DND-41 (cell line): ENCODE results near the gene CEL.

Experiments used
- EZH2 ChIP-seq: IDR thresholded peaks from 3 replicates; pipeline ENCODE4 v1.6.1; 2012; ENCODE audit warnings: borderline replicate concordance, low read depth, mild to moderate bottlenecking, moderate library complexity, low read length, inconsistent platforms; ENCODE audit not compliant: severe bottlenecking
- TF ChIP-seq, protein P1 (sequence below): IDR thresholded peaks from 2 replicates; pipeline ENCODE4 v1.5.1; 2012; ENCODE audit warnings: borderline replicate concordance, low read length, moderate library complexity, mild to moderate bottlenecking; ENCODE audit not compliant: poor library complexity, severe bottlenecking; ENCODE audit errors: extremely low read depth

DNA sequence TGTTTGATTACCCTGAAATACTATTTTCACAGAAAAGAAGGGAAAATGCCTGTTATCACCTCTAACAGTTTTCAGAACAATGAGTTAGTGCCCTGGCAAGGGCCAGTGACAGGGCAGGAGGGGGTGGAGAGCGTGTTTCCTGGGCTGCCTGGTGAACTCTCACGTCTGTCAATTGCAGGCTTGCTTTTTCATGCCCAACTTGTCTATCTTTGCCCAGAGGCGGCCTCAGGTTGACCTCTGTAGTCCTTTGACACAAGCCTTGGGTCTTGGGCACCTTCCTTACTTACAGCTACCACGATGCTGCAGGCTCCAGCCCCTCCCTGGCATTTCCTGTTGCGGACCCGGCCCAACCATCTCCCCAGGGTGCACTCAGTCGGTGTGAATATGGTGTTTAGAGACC is 2.2 kb upstream of the CEL start:
- TF ChIP-seq EZH2, result no peak
- TF ChIP-seq, protein P1, sequence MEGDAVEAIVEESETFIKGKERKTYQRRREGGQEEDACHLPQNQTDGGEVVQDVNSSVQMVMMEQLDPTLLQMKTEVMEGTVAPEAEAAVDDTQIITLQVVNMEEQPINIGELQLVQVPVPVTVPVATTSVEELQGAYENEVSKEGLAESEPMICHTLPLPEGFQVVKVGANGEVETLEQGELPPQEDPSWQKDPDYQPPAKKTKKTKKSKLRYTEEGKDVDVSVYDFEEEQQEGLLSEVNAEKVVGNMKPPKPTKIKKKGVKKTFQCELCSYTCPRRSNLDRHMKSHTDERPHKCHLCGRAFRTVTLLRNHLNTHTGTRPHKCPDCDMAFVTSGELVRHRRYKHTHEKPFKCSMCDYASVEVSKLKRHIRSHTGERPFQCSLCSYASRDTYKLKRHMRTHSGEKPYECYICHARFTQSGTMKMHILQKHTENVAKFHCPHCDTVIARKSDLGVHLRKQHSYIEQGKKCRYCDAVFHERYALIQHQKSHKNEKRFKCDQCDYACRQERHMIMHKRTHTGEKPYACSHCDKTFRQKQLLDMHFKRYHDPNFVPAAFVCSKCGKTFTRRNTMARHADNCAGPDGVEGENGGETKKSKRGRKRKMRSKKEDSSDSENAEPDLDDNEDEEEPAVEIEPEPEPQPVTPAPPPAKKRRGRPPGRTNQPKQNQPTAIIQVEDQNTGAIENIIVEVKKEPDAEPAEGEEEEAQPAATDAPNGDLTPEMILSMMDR, result no peak
